ENCODE data around the gene MAML3. TPM values are rescaled to one million over a fixed set of nuclear protein-coding genes. Genes with fewer than 3 reads are reported as not detected.

Gene MAML3
- total RNA-seq, 6 experiments from 2014 or later = 1.2 to 1.9 (median 1.6) TPM

- Mint-ChIP-seq H3K36me3 (ENCODE audit: low read depth) (peaks cover 13% of the 10 kb centered on the region; the same call in 1 of the 2 replicates), H3K4me3 (no peak overlapping the region), H3K27ac (no peak overlapping the region), H3K27me3 (ENCODE audit: insufficient read depth) (peaks cover 2% of the 10 kb centered on the region; the same call in 1 of the 2 replicates), H3K4me1 (ENCODE audit: low read depth) (peaks cover 32% of the 10 kb centered on the region), H3K9me3 (peaks cover 3% of the 10 kb centered on the region; the same call in 1 of the 2 replicates)
- DNase-seq = no peak
- no peak for TF ChIP-seq CTCF (IDR thresholded peaks at IDR 0.05)
Observed at GRCh38 chr4:139875411-139875825, 278.6 kb downstream of the MAML3 start.

- Mint-ChIP-seq H3K27me3 (ENCODE audit: insufficient read depth) (peaks cover 2% of the 10 kb centered on the region; the same call in 1 of the 2 replicates), H3K9me3 (peaks cover 3% of the 10 kb centered on the region; the same call in 1 of the 2 replicates), H3K4me1 (ENCODE audit: low read depth) (peaks cover 32% of the 10 kb centered on the region), H3K4me3 (no peak overlapping the region), H3K27ac (peak overlapping the region; percentile 53), H3K36me3 (ENCODE audit: low read depth) (peaks cover 13% of the 10 kb centered on the region; the same call in 1 of the 2 replicates)
- TF ChIP-seq CTCF (IDR thresholded peaks at IDR 0.05) = no peak
- DNase-seq = peak; percentile 3
Observed at GRCh38 chr4:139873111-139873860, 280.7 kb downstream of the MAML3 start.

GRCh38 chr4:139872274-139872673, 281.7 kb downstream of the MAML3 start:
- H3K4me1 Mint-ChIP-seq (ENCODE audit: low read depth) = peaks cover 32% of the 10 kb centered on the region
- peaks cover 3% of the 10 kb centered on the region; the same call in 1 of the 2 replicates for H3K9me3 Mint-ChIP-seq
- H3K4me3 Mint-ChIP-seq = peak overlapping the region; percentile 78
- DNase-seq = peak; percentile 96
- peaks cover 13% of the 10 kb centered on the region; the same call in 1 of the 2 replicates for H3K36me3 Mint-ChIP-seq (ENCODE audit: low read depth)
- peak overlapping the region; percentile 93 for H3K27ac Mint-ChIP-seq
- no peak for TF ChIP-seq CTCF (IDR thresholded peaks at IDR 0.05)
- peaks cover 2% of the 10 kb centered on the region; the same call in 1 of the 2 replicates for H3K27me3 Mint-ChIP-seq (ENCODE audit: insufficient read depth)

GRCh38 chr4:139869810-139870209, 284.2 kb downstream of the MAML3 start:
- TF ChIP-seq CTCF (IDR thresholded peaks at IDR 0.05) = no peak
- H3K27ac Mint-ChIP-seq = no peak overlapping the region
- peaks cover 3% of the 10 kb centered on the region; the same call in 1 of the 2 replicates for H3K9me3 Mint-ChIP-seq
- peaks cover 42% of the 10 kb centered on the region for H3K4me1 Mint-ChIP-seq (ENCODE audit: low read depth)
- H3K4me3 Mint-ChIP-seq = no peak overlapping the region
- DNase-seq = no peak
- H3K27me3 Mint-ChIP-seq (ENCODE audit: insufficient read depth) = peaks cover 3% of the 10 kb centered on the region
- H3K36me3 Mint-ChIP-seq (ENCODE audit: low read depth) = peaks cover 13% of the 10 kb centered on the region; the same call in 1 of the 2 replicates

- TF ChIP-seq CTCF (IDR thresholded peaks at IDR 0.05) = no peak
- Mint-ChIP-seq H3K4me3 (no peak overlapping the region), H3K27ac (no peak overlapping the region)
Observed at GRCh38 chr4:139866276-139866962, 287.6 kb downstream of the MAML3 start.

More at GRCh38 chr4:139866276-139866962, 287.6 kb downstream of the MAML3 start:
- no peaks in the 10 kb centered on the region for H3K36me3 Mint-ChIP-seq (ENCODE audit: low read depth)
- H3K9me3 Mint-ChIP-seq = peaks cover 3% of the 10 kb centered on the region; the same call in 1 of the 2 replicates
- H3K27me3 Mint-ChIP-seq (ENCODE audit: insufficient read depth) = peaks cover 2% of the 10 kb centered on the region; the same call in 1 of the 2 replicates
- DNase-seq = no peak
- peaks cover 20% of the 10 kb centered on the region for H3K4me1 Mint-ChIP-seq (ENCODE audit: low read depth)

All from HFFc6 (cell line).